Body of pancreas (tissue), 4 donors: ENCODE data around the gene NPTN.

ENCODE experiments used
- POLR2A ChIP-seq, 3 donors: fragments of 450-650 bp; IDR thresholded peaks; one replicate each; pipeline ENCODE4 v1.6.1; 2016; ENCODE audit warnings: antibody characterized with exemption in 3 of 3, mild to moderate bottlenecking in 2 of 3
- TF ChIP-seq, protein P1 (sequence below), 7 experiments: fragments of 450-650 bp in 4 of 7; fragments of 200-600 bp in 3 of 7; sonication (generic) in 3 of 7; IDR thresholded peaks; one replicate each; pipeline ENCODE4 v1.5.1; 2016 to 2019; ENCODE audit warnings: antibody characterized with exemption in 7 of 7

DNA sequence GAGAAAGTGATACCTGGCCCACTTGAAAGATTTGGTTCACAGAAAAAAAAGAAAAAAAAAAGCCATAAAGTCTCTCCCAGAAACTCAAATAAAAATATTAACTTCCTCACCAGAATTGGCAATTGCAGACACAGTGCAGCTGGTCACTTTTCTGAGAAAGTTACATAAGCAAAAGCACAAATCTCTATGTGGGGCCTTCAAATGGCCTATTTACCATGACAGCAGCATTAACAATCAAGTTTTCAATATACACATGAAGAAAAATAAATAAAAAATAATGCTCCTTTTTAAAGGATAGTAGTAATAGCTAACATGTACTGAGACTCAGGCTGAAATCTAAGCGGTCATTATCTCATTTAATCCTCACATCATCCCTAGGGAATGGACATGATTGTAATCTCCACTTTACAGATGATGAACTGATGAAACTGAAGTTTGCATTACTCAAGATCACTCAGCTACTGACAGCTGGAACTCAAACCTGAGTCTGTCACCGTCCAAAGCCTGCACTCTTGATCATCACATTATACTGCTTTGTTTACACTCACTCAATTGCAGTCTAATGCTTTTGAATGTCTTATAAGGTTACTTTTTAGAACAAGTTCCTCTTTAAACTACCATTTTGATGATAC is 3.3 kb downstream of the NPTN start:
- TF ChIP-seq, protein P1, sequence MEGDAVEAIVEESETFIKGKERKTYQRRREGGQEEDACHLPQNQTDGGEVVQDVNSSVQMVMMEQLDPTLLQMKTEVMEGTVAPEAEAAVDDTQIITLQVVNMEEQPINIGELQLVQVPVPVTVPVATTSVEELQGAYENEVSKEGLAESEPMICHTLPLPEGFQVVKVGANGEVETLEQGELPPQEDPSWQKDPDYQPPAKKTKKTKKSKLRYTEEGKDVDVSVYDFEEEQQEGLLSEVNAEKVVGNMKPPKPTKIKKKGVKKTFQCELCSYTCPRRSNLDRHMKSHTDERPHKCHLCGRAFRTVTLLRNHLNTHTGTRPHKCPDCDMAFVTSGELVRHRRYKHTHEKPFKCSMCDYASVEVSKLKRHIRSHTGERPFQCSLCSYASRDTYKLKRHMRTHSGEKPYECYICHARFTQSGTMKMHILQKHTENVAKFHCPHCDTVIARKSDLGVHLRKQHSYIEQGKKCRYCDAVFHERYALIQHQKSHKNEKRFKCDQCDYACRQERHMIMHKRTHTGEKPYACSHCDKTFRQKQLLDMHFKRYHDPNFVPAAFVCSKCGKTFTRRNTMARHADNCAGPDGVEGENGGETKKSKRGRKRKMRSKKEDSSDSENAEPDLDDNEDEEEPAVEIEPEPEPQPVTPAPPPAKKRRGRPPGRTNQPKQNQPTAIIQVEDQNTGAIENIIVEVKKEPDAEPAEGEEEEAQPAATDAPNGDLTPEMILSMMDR (IDR thresholded peaks at IDR 0.05) = no peak
- TF ChIP-seq POLR2A (IDR thresholded peaks at IDR 0.05) = no peak
